Activated CD4-positive, alpha-beta T cell treated with anti-CD3 and anti-CD28 coated beads for 36 hours (primary cell): ENCODE measurements around the gene CPEB3. TPM values are rescaled to one million over a fixed set of nuclear protein-coding genes. Genes with fewer than 3 reads are reported as not detected.

Experiments used
- ATAC-seq: fragments of 200-7000 bp; cut with Tn5 transposase; one replicate; pipeline ENCODE4 v1.10.0; 2021; ENCODE audit warnings: mild to moderate bottlenecking, moderate library complexity
- CTCF ChIA-PET: fragments of 350-600 bp; sonication (Branson Sonifier 250); formaldehyde crosslinking; loops from one replicate; lab custom pipeline; 2021; ENCODE audit warnings: antibody characterized with exemption; lab: Charles Lee
- POLR2A ChIA-PET: fragments of 350-600 bp; sonication (Branson Sonifier 250); formaldehyde crosslinking; loops from one replicate; lab custom pipeline; 2021; ENCODE audit warnings: antibody characterized with exemption, inconsistent platforms; lab: Charles Lee
- DNase-seq: peaks from one replicate; pipeline ENCODE4 v3.0.0-alpha.2; 2020
- H3K27ac Mint-ChIP-seq: one replicate; pipeline ENCODE4 v1.8.0; 2021; ENCODE audit warnings: mixed read lengths
- H3K27me3 Mint-ChIP-seq: one replicate; pipeline ENCODE4 v1.8.0; 2021; ENCODE audit warnings: mixed read lengths
- H3K36me3 Mint-ChIP-seq: one replicate; pipeline ENCODE4 v1.8.0; 2021; ENCODE audit warnings: low read depth, mixed read lengths
- H3K4me1 Mint-ChIP-seq: one replicate; pipeline ENCODE4 v1.8.0; 2021; ENCODE audit warnings: mixed read lengths
- H3K4me3 Mint-ChIP-seq: one replicate; pipeline ENCODE4 v1.8.0; 2021; ENCODE audit warnings: mild to moderate bottlenecking, moderate library complexity, mixed read lengths
- H3K9me3 Mint-ChIP-seq: one replicate; pipeline ENCODE4 v1.8.0; 2021; ENCODE audit warnings: low read depth, mixed read lengths
- intact Hi-C, 2 experiments: fragments of 100-400 bp; cut with DNase I in 1 of 2; cut with micrococcal nuclease in 1 of 2; formaldehyde crosslinking; loops; one replicate each; pipeline versions ENCODE4 v1.14.2 to v1.15.1; 2022 to 2024; cut with DNase I, micrococcal nuclease
- total RNA-seq, 2 experiments: library from RNA; stranded (reverse); gene quantifications; one replicate each; pipeline ENCODE4 v1.2.3, GENCODE V29; 2021

Gene CPEB3
- total RNA-seq, 2 experiments from 2014 or later, result 1.4 to 1.8 TPM

DNA sequence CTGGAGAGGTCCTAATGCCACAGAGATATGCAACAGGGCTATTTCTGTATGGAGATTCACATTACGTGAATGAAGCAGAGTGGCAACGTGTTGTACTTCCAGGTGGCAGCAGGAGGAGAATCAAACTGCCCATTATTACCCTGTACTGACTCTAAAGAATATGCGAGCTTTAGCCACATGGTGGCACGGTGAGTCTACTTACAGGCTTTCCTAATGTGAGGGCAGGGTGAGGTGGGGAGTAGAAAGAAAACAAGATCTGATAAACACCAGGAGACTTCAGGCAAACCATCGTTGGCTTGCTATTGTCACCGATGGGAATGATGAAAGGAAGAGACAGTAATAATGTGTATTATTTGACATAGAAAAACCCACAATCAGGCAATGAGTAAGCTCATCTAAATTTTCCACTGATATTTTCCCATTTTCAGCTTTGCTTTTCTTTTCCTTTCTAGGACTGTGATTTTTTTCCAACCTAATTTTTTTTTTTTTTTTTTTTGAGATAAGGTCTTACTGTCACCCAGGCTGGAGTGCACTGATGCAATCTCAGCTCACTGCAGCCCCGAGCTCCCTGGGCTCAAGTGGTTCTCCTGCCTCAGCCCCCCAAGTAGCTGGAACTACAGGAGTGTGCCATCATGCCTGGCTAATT is 203.0 kb downstream of the CPEB3 start:
- Mint-ChIP-seq H3K27ac (no peak overlapping the region), H3K4me1 (peaks cover 5% of the 10 kb centered on the region), H3K27me3 (no peaks in the 10 kb centered on the region), H3K4me3 (no peak overlapping the region), H3K9me3 (no peaks in the 10 kb centered on the region), H3K36me3 (no peaks in the 10 kb centered on the region)
- DNase-seq (peak; percentile 73), ATAC-seq (peak; percentile 99)
- CTCF ChIA-PET, result interaction anchor here (0.7 to 2.3 kb wide), 17 partner anchors 9 to 487 kb away, joined by 3 to 14 read pairs (median 3); partner anchors contain the start of gene IDE
- intact Hi-C loops, result loop anchor here (1.0 to 10.0 kb wide), 5 partner anchors 203 to 487 kb away; partner anchors contain the start of genes IDE (in 2 of the 2), CPEB3 (in 1 of the 2) and MARCHF5 (in 1 of the 2)
- POLR2A ChIA-PET, result interaction anchor here (0.5 kb wide), 1 partner anchor 315 kb away, joined by 4 read pairs; no protein-coding TSS in a partner anchor

DNA sequence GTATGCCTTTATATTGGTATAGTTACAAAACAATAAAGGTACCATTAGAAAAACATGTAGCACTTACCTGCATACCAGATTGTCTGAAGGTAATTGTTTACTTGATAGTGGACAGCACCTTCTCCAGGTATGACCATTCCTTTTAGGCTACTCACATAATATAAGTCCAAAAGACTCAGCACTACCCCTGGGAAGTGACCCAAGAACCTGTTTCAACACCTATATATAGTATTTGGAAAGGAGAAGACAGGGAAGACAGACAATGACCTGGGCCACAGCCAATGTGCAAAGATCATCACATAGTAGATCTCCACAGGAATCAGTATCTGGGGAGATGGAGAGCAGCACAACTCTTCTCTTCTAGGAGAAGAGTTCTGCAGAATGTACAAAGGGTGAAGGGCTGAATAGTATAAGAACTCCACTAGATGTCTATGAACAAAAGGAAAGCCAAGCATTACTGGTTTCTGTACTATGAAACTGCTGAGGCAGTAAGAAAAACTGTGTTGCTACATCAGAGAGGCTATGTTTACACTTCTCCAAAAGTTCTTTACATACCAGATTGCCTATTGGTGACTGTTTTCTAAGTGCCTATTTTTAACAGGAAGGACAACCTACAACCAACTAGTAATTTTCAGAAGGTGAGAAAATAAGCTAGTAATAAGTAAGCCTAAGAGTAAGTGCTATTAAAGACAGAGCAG is 208.1 kb downstream of the CPEB3 start:
- no peaks in the 10 kb centered on the region for H3K9me3 Mint-ChIP-seq
- ATAC-seq, result no peak
- no peaks in the 10 kb centered on the region for H3K27me3 Mint-ChIP-seq
- H3K36me3 Mint-ChIP-seq, result peaks cover 5% of the 10 kb centered on the region
- no peak overlapping the region for H3K27ac Mint-ChIP-seq
- H3K4me1 Mint-ChIP-seq, result peaks cover under 1% of the 10 kb centered on the region
- H3K4me3 Mint-ChIP-seq, result no peak overlapping the region
- intact Hi-C loops, result loop anchor here in 1 of 2 experiments (10.0 kb wide), 1 partner anchor 492 kb away; the partner anchor contains the start of gene IDE
- POLR2A ChIA-PET, result no interaction called here
- no peak for DNase-seq
- CTCF ChIA-PET, result no interaction called here

DNA sequence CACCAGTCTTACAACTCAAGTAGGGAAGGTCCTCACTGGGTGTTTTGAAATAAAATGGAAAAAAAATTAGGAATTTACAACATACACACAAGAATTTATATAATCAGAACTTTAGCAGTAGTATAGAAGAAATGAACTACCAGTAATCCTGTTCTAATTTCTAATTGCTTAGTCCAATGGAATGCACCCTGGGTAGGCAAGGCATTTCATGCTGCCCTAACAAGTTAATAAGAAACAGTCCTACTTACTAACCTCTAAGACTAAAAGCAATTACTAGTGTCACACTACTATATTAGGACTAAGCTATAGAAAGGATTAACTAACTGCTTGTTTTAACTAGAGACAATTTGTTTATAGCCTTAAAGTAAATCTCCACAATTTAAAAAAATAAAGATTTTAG is 209.2 kb downstream of the CPEB3 start:
- Mint-ChIP-seq H3K4me3 (no peak overlapping the region), H3K27ac (no peak overlapping the region), H3K36me3 (peaks cover 5% of the 10 kb centered on the region), H3K4me1 (no peaks in the 10 kb centered on the region), H3K9me3 (no peaks in the 10 kb centered on the region), H3K27me3 (no peaks in the 10 kb centered on the region)
- ATAC-seq (no peak), DNase-seq (no peak)
- POLR2A ChIA-PET, result no interaction called here
- CTCF ChIA-PET, result no interaction called here
- intact Hi-C loops, result loop anchor here in 1 of 2 experiments (10.0 kb wide), 1 partner anchor 493 kb away; the partner anchor contains the start of gene IDE

DNA sequence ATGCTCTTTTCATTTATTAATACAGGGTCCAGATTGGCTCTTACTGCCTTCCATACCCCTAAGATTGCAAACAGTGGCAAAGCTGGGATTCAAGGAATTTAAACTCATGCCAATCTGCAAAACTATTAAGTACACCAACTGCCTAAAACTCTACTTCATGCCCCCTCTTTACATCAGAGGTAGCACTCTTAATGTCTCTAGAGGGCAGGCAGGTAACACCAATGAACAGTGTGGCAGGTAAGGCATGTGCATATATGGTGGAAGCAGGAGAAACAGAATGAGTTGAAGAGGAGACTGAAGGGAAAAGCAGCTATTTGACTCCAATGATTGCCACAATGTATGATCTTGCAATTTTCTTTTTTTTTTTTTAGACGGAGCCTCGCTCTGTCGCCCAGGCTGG is 210.6 kb downstream of the CPEB3 start:
- Mint-ChIP-seq H3K9me3 (no peaks in the 10 kb centered on the region), H3K27me3 (no peaks in the 10 kb centered on the region), H3K4me1 (no peaks in the 10 kb centered on the region), H3K4me3 (no peak overlapping the region), H3K27ac (no peak overlapping the region), H3K36me3 (peaks cover 5% of the 10 kb centered on the region)
- DNase-seq (no peak), ATAC-seq (no peak)
- POLR2A ChIA-PET, result no interaction called here
- intact Hi-C loops, result loop anchor here in 1 of 2 experiments (10.0 kb wide), 1 partner anchor 495 kb away; the partner anchor contains the start of gene IDE
- CTCF ChIA-PET, result interaction anchor here (0.9 kb wide), 1 partner anchor 9 kb away, joined by 3 read pairs; no protein-coding TSS in a partner anchor

DNA sequence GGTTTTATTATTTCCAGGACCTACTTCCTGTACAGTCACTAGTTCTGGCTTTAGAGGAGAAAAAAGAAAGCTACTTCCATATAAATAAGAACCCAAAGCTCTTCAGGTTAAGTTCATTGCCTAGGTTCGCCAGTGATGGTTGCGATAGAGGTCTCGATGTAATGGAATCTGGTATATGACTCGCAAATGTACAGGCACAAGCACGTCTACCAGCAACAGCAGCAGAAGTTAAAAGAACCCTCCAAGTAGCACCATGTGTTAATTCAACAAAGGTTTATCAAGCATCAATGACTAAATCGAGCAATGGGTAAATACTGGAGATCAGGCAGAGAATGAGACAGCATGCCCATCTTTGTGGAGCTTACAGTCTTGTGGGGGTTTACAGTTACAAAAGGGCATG is 211.9 kb downstream of the CPEB3 start:
- DNase-seq, result no peak

DNA sequence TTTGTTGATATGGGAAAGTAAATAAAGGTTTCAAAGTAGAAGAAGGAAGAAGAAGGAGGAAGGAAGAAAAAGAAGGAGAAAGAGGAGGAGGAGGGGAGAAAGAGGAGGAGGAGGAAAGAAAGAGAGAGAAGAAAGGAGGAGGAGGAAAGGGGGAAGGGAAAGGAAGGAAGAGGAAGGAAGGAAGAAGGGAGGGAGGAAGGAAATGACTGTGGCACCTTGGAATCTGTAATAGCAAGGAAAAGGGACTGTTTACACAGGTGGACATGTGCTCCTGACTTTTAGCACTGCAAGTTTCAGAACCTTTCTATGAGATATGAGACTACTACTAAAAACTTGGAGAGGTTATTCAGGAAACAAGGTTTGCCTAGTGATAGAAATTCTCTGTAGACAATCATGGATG is 214.2 kb downstream of the CPEB3 start:
- H3K9me3 Mint-ChIP-seq, result no peaks in the 10 kb centered on the region
- DNase-seq (no peak), ATAC-seq (no peak)
- no peak overlapping the region for H3K27ac Mint-ChIP-seq
- peaks cover 5% of the 10 kb centered on the region for H3K36me3 Mint-ChIP-seq
- H3K4me3 Mint-ChIP-seq, result no peak overlapping the region
- ChIA-PET CTCF (no interaction called here), POLR2A (no interaction called here)
- no peaks in the 10 kb centered on the region for H3K4me1 Mint-ChIP-seq
- intact Hi-C loops, result no loop called here
- H3K27me3 Mint-ChIP-seq, result no peaks in the 10 kb centered on the region

More for the DNA sequence above, 211.9 kb downstream of the CPEB3 start:
- POLR2A ChIA-PET, result no interaction called here
- Mint-ChIP-seq H3K9me3 (no peaks in the 10 kb centered on the region), H3K27me3 (no peaks in the 10 kb centered on the region), H3K4me3 (no peak overlapping the region), H3K36me3 (peaks cover 5% of the 10 kb centered on the region), H3K27ac (no peak overlapping the region), H3K4me1 (no peaks in the 10 kb centered on the region)
- no peak for ATAC-seq
- intact Hi-C loops, result no loop called here
- CTCF ChIA-PET, result no interaction called here

DNA sequence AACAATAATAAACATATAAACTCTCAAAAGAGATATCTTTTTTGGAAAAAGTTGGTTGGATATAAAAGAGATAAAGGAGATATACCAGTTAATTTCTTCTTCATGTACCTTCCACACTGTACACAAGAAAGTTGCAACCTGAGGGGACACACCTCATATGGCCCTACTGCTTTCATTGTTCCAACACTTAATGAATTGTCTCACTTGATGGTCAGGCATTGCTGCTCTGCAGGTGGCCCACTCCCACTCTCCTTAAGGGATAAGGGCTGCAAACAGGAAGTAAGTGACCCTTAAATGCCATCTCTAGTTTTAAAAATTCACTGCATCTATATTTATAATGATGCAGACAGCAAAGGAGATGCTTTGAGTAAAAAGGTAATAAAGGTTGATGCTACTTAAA is 215.0 kb downstream of the CPEB3 start:
- H3K27me3 Mint-ChIP-seq, result no peaks in the 10 kb centered on the region
- no peaks in the 10 kb centered on the region for H3K4me1 Mint-ChIP-seq
- ATAC-seq, result no peak
- H3K9me3 Mint-ChIP-seq, result no peaks in the 10 kb centered on the region
- ChIA-PET POLR2A (no interaction called here), CTCF (interaction anchor here (0.6 kb wide), 2 partner anchors 223 to 532 kb away, joined by 3 to 5 read pairs; no protein-coding TSS in a partner anchor)
- H3K4me3 Mint-ChIP-seq, result no peak overlapping the region
- H3K27ac Mint-ChIP-seq, result no peak overlapping the region
- no peak for DNase-seq
- intact Hi-C loops, result no loop called here
- peaks cover 2% of the 10 kb centered on the region for H3K36me3 Mint-ChIP-seq

DNA sequence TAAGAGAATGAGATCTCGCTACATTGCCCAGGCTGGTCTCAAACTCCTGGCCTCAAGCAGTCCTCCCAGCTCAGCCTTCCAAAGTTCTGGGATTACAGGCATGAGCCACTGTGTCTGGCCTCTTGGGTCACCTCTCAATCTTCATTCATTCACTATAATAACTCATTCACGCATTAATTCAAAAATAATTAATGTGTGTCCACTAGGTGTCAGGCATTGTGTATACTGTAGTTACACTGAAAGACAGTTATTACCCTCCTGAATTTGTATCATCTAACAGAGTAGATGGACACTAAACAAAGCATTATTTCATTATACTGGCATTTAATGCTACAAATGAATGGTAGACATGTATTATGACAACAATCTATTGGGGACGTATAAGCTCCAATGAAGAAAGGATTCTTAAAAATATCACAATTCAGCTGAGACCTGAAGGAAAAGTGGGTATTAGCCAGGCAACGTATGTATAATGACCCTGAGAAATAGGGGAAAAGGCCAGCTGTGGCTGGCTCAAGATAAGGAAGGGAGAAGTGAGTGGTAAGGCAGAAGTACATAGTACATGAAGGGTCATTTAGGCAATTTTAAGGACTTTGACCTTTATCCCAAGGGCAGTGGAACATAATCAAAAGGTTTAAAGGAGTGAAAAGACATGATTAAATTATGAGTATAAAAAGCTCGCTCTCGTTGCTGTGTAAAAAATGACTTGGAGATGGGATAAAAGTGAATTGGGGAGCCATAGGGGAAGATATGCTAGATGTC is 216.6 kb downstream of the CPEB3 start:
- ChIA-PET POLR2A (no interaction called here), CTCF (interaction anchor here (0.6 kb wide), 2 partner anchors 212 to 305 kb away, joined by 3 to 4 read pairs; no protein-coding TSS in a partner anchor)
- no peaks in the 10 kb centered on the region for H3K27me3 Mint-ChIP-seq
- H3K4me1 Mint-ChIP-seq, result no peaks in the 10 kb centered on the region
- H3K36me3 Mint-ChIP-seq, result no peaks in the 10 kb centered on the region
- H3K9me3 Mint-ChIP-seq, result no peaks in the 10 kb centered on the region
- H3K4me3 Mint-ChIP-seq, result no peak overlapping the region
- H3K27ac Mint-ChIP-seq, result no peak overlapping the region
- ATAC-seq (no peak), DNase-seq (no peak)
- intact Hi-C loops, result no loop called here

DNA sequence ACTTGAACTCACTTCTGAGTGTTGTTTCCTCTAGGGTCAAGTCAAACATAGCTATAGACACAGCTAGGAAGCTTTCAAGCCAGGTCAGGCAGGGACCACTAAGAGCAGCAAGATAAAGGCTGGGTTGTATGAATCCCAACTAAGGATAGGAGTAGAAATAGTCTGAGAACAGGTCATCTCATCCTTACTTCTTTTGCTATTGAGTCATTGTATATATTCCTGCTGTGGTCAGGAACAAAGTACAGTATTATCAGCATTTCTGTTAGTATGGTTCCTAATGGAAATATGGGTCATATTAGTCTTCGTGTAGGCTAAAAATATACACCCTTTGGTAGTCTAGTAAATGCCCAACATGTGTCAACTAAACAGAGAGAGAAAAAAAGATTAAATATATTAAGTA is 222.0 kb downstream of the CPEB3 start:
- ATAC-seq (no peak), DNase-seq (no peak)
- POLR2A ChIA-PET, result no interaction called here
- no peaks in the 10 kb centered on the region for H3K36me3 Mint-ChIP-seq
- H3K4me1 Mint-ChIP-seq, result no peaks in the 10 kb centered on the region
- CTCF ChIA-PET, result no interaction called here
- H3K4me3 Mint-ChIP-seq, result no peak overlapping the region
- no peak overlapping the region for H3K27ac Mint-ChIP-seq
- H3K9me3 Mint-ChIP-seq, result no peaks in the 10 kb centered on the region
- no peaks in the 10 kb centered on the region for H3K27me3 Mint-ChIP-seq
- intact Hi-C loops, result no loop called here

DNA sequence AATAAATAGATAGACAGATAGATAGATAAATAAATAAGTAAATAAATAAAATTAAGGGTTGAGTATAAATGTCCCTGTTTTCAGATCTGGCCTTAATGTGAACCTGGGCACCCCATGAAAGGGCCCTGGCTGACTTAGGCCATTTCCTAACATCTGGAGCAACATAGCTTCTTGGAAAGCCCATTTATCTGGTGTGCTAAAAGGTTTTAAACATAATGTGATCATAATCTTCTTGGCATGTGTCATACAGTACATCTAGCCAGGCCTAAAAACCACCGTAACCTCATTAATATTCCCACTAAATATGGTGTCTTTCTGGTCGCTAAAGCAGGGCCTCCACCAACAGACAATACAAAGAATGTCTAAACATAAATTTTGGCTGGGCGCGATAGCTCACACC is 224.5 kb downstream of the CPEB3 start:
- Mint-ChIP-seq H3K27me3 (no peaks in the 10 kb centered on the region), H3K4me3 (no peak overlapping the region), H3K36me3 (no peaks in the 10 kb centered on the region), H3K4me1 (no peaks in the 10 kb centered on the region), H3K27ac (no peak overlapping the region), H3K9me3 (no peaks in the 10 kb centered on the region)
- ChIA-PET POLR2A (no interaction called here), CTCF (interaction anchor here (0.6 kb wide), 1 partner anchor 83 kb away, joined by 4 read pairs; no protein-coding TSS in a partner anchor)
- intact Hi-C loops, result no loop called here
- DNase-seq, result no peak
- ATAC-seq, result no peak

DNA sequence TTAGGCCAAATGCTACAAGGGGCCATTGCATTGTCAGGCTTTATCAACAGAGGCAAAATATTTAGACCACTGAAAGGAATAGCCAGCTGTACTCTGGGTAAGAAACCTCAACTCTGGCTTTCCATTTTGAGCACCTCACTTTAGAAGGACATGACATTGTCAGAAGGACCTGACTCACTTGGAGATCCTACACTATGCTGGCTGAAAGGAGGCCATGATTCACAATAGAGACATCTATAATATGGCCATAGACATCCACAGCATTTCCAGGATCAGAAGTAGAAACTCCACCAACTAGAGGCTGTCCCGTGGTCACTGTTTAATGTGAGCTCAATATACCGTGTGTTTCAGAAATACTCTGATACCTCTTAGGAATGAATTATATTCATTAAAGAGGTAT is 226.4 kb downstream of the CPEB3 start:
- Mint-ChIP-seq H3K36me3 (peaks cover 2% of the 10 kb centered on the region), H3K27ac (no peak overlapping the region), H3K4me1 (no peaks in the 10 kb centered on the region), H3K27me3 (no peaks in the 10 kb centered on the region), H3K9me3 (no peaks in the 10 kb centered on the region), H3K4me3 (no peak overlapping the region)
- intact Hi-C loops, result no loop called here
- ChIA-PET POLR2A (no interaction called here), CTCF (interaction anchor here (0.6 kb wide), 1 partner anchor 215 kb away, joined by 3 read pairs; no protein-coding TSS in a partner anchor)
- no peak for DNase-seq
- ATAC-seq, result no peak
